Left forelimb (tissue), 1 donor: ENCODE measurements around the gene CEP290.
"Not testable (repeated sequence)": the region's sequence is repeated elsewhere in the genome, so short reads cannot be mapped to it uniquely, and the experiment has no call there.

Experiments used
- DNase-seq: peaks from one replicate; pipeline ENCODE4 v3.0.0-alpha.2; 2018; ENCODE audit warnings: low spot score

The CEP290 gene

GRCh38 chr12:88056571-88056970, 85.3 kb downstream of the CEP290 start:
- DNase-seq = no peak

- no peak for DNase-seq
Measured at GRCh38 chr12:88052686-88053085, 89.2 kb downstream of the CEP290 start.

GRCh38 chr12:88044035-88044434, 97.9 kb downstream of the CEP290 start:
- no peak for DNase-seq

- DNase-seq = no peak
Measured at GRCh38 chr12:88037770-88038169, 104.1 kb downstream of the CEP290 start.

- no peak for DNase-seq
Measured at GRCh38 chr12:88036353-88036965, 105.4 kb downstream of the CEP290 start.

- no peak for DNase-seq
Measured at GRCh38 chr12:88035907-88036289, 106.0 kb downstream of the CEP290 start.

GRCh38 chr12:88035271-88035906, 106.5 kb downstream of the CEP290 start:
- peak; percentile 91 for DNase-seq

GRCh38 chr12:88031161-88031560, 110.7 kb downstream of the CEP290 start:
- not testable (repeated sequence) for DNase-seq

- DNase-seq = no peak
Measured at GRCh38 chr12:88029093-88029665, 112.7 kb downstream of the CEP290 start, which contains the start of gene C12orf50. TSS of gene C12orf50 (minus strand) at chr12:88029401. CDS start at chr12:88026962, 2,439 bp downstream.

GRCh38 chr12:88026196-88026595, 115.7 kb downstream of the CEP290 start:
- no peak for DNase-seq

GRCh38 chr12:88017964-88018363, 123.9 kb downstream of the CEP290 start:
- DNase-seq = no peak

- no peak for DNase-seq
Measured at GRCh38 chr12:88015825-88016224, 126.1 kb downstream of the CEP290 start.

GRCh38 chr12:88011755-88012154, 130.1 kb downstream of the CEP290 start:
- DNase-seq = no peak

- no peak for DNase-seq
Measured at GRCh38 chr12:88006351-88006750, 135.5 kb downstream of the CEP290 start.

- no peak for DNase-seq
Measured at GRCh38 chr12:88001327-88001726, 140.6 kb downstream of the CEP290 start.
